ENCODE measurements around the gene ECI1.
A peak's percentile ranks its signal among the peaks of the same experiment; 100 is the strongest.

Gene ECI1

DNA sequence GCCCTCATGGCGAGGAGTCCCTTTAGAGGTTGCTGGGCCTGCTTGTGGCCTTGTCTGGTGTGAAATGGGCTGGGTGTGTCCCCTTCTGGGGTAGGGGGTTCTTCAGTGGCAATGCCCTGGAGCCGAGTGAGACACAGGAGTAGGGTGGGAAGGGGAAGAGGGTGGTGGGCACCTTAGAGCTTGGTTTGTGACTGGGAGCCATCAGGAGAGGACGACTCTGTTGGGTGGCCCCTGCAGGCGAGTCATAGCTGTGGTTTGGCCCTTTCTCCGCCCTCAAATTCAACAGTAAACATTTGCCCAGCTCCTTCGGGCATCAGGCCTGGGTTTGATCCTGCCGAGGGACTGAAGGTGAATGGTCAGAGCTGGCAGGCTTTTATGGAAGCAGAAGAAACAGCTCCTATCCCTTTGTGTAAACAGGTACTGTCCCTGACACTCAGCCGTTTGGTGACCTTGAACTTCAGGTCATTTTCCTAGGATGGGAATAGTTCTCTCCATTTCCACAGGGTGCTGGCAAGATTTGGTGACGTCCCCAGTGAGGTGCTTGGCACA is 25.1 kb downstream of the ECI1 start:
- Mint-ChIP-seq H3K36me3 (ENCODE audit: low read depth) (peaks cover 15% of the 10 kb centered on the region), H3K4me3 (peak overlapping the region; percentile 46), H3K4me1 (peaks cover 18% of the 10 kb centered on the region), H3K27ac (no peak overlapping the region), H3K27me3 (no peaks in the 10 kb centered on the region), H3K9me3 (no peaks in the 10 kb centered on the region)
- DNase-seq (no peak), ATAC-seq (no peak)

DNA sequence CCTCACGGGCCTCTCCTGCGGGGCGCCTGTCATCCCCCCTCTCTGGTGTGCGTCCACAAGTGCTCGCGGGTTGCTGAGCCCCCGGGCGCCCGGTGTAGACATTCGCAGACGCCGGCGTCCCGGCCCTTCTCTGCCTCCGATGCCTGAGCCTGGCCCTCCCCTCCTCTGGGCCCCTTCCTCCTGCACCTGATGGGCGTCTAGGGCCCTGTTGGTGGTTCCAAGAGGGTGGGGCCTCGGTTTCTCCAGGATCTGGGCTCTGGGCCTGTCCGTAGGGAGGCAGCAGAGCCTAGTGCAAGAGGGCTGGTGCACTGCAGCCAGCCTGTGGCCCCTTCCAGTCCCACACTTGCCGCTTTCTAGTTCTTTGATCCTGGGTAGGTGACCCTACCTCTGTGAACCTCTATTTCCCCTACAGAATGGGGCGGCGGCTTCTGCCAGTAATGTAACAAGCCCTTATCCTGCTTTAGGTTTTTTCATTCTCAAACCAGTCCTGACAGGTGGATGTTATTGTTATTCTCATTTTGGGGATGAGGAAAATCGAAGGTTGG is 27.4 kb downstream of the ECI1 start:
- Mint-ChIP-seq H3K36me3 (ENCODE audit: low read depth) (peaks cover 6% of the 10 kb centered on the region), H3K4me1 (peaks cover 18% of the 10 kb centered on the region), H3K27ac (peak overlapping the region; percentile 59), H3K27me3 (no peaks in the 10 kb centered on the region), H3K9me3 (no peaks in the 10 kb centered on the region), H3K4me3 (peak overlapping the region; percentile 83)
- peak; percentile 15 for ATAC-seq
- DNase-seq: no peak

DNA sequence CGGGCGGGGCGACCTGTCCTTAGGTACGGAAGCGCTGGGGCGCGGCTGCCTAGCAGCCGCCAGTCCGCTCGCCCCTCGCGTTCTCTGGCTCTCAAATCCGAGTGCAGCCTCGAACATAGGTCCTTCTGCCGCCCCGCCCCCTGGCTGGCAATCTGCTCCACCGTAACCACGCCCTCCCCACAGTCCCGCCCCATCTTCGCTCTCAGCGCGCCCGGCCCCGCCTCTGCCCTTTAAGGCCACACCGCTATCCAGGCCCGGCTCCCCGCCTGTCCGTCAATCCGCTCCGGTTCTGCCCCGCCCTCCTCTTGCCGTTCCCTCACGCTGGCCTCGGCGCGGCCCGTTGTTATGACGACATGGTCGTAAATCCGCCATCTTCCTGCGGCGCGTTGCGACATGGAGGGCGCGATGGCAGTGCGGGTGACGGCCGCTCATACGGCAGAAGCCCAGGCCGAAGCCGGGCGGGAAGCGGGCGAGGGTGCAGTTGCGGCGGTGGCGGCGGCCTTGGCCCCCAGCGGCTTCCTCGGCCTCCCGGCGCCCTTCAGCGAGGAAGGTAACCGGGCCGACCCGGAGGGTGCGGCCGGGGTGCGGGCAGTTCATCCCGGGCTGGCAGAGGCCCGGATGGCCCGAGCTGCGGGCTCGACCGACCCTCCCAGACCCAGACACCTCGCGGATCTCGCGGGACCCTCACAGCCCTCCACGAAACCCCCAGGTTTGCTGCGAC is 28.0 kb downstream of the ECI1 start, which contains the start of gene E4F1:
Gene E4F1 (plus strand): TSS at position 371 of the 721 bp plus-strand sequence. CDS start 23 bp downstream, at position 394.
- H3K4me3 Mint-ChIP-seq: peak within 1 kb of the TSS; percentile 83
- DNase-seq (peak; percentile 100), ATAC-seq (peak; percentile 98)
- peak within 1 kb of the TSS; percentile 59 for H3K27ac Mint-ChIP-seq
- no peaks in the 10 kb centered on the region for H3K9me3 Mint-ChIP-seq
- H3K4me1 Mint-ChIP-seq: peaks cover 18% of the 10 kb centered on the region
- H3K36me3 Mint-ChIP-seq (ENCODE audit: low read depth): peaks cover 6% of the 10 kb centered on the region
- no peaks in the 10 kb centered on the region for H3K27me3 Mint-ChIP-seq

DNA sequence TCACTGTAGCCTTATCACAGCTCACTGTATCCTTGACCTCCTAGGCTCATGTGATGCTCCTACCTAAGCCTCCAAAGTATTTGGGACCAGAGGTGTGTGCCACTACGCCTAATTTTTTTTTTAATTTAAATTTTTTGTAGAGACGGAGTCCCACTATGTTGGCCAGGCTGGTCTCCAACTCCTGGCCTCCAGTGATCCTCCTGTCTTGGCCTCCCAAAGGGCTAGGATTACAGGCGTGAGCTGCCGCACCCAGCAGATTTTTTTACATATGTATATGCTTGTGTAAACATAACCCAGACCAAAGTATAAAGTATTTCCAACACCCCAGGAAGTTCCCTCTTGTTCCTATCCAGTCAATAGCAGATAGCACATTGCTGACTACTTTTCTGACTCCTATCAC is 35.1 kb downstream of the ECI1 start:
- Mint-ChIP-seq H3K27me3 (no peaks in the 10 kb centered on the region), H3K4me3 (peak overlapping the region; percentile 88), H3K36me3 (ENCODE audit: low read depth) (peaks cover 21% of the 10 kb centered on the region), H3K4me1 (peaks cover 24% of the 10 kb centered on the region), H3K27ac (peak overlapping the region; percentile 93), H3K9me3 (no peaks in the 10 kb centered on the region)
- ATAC-seq (no peak), DNase-seq (no peak)

DNA sequence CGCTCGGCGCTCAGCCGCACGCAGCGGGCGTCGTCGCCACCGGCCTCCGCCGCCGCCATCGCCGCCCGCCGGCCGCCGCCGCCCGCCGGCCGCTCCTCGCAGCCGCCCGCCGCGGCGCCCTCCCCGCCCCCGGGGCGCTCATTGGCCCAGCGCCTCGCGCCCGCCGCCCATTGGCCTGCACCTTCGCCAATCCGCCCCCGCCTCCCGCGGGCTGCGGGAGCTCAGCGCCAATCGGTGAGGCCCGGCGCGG is 36.7 kb downstream of the ECI1 start, which contains the start of gene PGP:
Gene PGP (minus strand): TSS at position 122 of the 250 bp plus-strand sequence. CDS start 63 bp downstream, at position 59.
- H3K9me3 Mint-ChIP-seq: no peaks in the 10 kb centered on the region

DNA sequence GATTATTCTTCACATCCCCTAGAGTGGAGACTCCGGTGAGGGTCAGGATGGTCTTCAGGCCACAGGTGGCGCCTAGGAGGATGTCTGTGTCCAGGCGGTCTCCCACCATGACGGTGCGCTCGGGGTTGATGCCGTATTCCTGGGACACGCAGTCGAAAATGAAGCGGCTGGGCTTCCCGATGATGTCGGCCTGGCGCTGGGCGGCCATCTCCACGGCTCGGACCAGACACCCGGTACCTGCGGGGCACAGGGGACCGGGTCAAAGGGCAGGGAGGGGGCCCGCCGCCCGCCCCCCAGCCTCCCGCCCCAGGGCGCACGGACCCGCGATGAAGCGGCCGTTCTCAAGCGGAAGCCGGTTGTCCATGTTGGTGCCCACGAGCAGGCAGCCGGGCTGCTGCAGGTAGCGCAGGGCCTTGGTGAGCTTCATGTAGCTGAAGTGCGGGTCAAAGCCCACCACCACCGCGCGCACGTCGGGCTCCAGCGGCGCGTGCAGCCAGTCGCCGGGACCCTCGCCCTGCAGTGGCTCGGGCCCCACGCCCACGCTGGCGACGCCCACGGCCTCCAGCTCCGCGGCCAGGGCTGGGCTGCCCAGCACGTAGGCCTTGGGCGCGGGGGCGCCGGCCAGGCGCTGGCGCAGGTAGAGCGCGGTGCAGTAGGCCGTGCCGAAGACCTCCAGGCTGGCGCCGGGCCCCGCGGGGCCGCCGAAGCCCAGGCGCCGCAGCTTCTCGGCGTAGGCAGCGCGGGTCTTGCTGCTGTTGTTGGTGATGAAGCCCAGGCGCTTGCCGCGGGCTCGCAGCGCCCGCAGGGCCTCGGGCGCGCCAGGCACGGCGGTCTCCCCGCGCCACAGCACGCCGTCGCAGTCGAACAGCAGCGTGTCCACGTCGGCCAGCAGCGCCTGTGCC is 37.3 kb downstream of the ECI1 start:
- H3K9me3 Mint-ChIP-seq: no peaks in the 10 kb centered on the region
- H3K27me3 Mint-ChIP-seq: no peaks in the 10 kb centered on the region
- H3K27ac Mint-ChIP-seq: peak overlapping the region; percentile 53
- H3K36me3 Mint-ChIP-seq (ENCODE audit: low read depth): peaks cover 21% of the 10 kb centered on the region
- DNase-seq (no peak), ATAC-seq (no peak)
- H3K4me3 Mint-ChIP-seq: peak overlapping the region; percentile 83
- H3K4me1 Mint-ChIP-seq: peaks cover 24% of the 10 kb centered on the region

More for the DNA sequence above, 36.7 kb downstream of the ECI1 start, which contains the start of gene PGP:
- Mint-ChIP-seq H3K36me3 (ENCODE audit: low read depth) (peaks cover 21% of the 10 kb centered on the region), H3K4me3 (peak within 1 kb of the TSS; percentile 88), H3K27ac (peak within 1 kb of the TSS; percentile 93), H3K4me1 (peaks cover 24% of the 10 kb centered on the region), H3K27me3 (no peaks in the 10 kb centered on the region)
- ATAC-seq (no peak), DNase-seq (no peak)

DNA sequence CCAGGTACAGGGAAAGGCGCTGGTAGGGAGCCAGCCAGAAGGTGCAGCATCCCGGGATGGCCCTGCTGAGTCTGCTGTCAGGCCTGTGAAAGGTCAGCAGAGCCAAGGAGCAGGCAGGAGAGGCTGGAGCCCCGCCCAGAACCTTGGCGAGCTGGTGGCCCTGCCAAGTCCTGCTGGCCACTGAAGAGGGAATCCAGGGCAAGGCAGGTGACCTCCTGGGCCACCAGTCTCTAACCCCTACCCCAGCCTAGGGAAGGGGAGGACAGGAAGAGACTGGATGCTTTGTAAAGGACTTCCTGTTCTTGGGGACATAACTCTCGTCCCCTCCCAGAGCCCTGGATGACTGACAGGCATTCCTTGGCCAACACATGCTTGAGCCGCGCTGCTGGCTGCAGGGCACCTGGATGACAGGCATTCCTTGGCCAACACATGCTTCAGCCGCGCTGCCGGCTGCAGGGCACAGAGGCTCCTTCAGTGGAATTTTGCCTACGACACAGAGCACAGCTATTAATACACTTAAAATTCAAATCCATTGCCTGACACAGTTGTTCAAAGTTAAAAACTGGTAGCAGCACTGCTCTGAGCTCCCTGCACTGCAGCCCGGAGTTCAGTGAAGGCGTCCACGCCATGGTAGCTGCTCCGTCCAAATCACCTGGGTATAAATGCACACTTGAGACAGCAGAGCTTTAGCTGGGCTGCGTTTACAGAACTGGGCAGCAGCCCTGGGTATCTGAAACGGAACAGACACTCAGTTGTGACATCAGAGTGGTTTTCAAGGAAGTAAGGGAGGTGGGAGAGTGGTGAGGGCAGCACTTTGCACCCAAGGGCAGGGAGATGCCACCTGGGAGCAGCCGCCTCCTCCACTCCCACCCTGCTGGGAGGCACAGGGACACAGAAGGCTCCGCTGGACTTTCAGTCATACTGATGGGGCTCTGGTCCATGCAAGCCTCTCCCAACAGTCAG is 38.7 kb downstream of the ECI1 start:
- Mint-ChIP-seq H3K36me3 (ENCODE audit: low read depth) (peaks cover 27% of the 10 kb centered on the region), H3K4me1 (peaks cover 28% of the 10 kb centered on the region), H3K9me3 (no peaks in the 10 kb centered on the region), H3K27me3 (no peaks in the 10 kb centered on the region), H3K27ac (peak overlapping the region; percentile 53), H3K4me3 (peak overlapping the region; percentile 83)
- DNase-seq (no peak), ATAC-seq (no peak)

DNA sequence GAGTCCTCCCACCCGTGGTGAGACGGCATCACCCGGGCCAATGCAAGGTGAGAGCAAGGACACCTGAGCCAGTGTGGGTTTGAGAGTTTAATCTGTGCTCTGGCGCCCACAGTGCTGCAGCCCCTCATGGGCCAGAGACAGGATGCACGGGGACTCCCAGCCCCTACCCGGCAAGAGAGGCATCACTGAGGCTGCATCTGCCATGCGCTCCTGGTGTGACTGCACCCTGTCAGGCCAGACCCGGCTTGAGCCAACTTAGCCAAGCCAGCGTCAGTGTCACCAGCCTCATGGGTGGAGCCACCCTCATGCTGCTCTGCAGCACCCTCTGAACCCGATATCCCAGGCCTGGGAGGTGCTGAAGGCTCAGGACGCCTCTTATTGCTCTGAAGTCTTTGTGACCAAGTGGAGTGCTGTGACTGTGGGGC is 39.5 kb downstream of the ECI1 start:
- Mint-ChIP-seq H3K4me1 (peaks cover 31% of the 10 kb centered on the region), H3K27me3 (no peaks in the 10 kb centered on the region), H3K36me3 (ENCODE audit: low read depth) (peaks cover 30% of the 10 kb centered on the region), H3K27ac (no peak overlapping the region), H3K4me3 (peak overlapping the region; percentile 63), H3K9me3 (no peaks in the 10 kb centered on the region)
- ATAC-seq: no peak
- no peak for DNase-seq

DNA sequence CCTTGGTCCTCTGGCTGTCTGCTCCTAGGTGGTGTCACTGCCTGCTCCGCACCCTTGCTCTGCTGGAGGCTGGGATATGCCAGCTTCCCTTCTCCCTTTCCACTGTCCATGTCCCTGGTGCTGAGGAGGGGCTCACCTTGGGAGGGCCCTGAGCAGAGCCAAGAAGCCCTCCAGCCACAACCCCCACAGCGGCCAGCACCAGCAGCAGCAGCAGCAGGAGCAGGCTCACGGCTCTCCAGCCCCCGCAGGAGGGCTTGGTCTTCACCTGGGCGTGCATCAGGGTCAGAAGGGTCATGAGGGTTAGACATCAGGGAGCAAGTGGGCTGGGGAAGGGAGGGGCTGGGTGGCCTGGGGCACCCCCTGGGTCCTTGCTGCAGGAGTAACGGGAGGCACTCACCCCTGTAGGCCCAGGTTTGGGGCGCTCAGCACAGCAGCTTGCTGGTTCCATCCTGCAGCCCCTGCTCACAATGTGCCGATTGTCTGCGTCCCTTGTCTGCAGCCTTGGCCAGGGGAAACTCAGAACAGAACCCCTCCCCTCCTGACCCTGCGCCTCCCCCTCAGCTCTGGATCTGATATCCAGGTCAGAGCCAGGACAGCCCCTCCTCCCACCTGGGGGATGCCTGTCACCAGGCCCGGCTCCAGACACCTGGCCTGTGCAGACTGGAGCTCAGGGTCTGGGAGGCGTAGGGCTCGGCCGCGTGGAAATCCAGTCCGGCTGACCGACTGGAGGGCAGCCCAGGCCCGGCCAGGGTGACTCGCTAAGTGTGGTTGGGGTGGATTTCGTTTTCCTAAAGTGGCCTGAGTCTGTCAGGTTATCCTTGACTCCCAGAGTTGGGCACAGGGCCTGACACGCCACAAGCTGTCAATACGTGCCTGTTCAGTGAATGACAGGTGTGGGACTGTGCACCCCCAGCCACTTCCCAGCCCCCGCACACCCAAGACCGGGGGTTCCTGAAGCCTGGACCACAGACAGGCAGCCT is 40.7 kb downstream of the ECI1 start, which contains the start of gene BRICD5:
Gene BRICD5 (minus strand): TSS at position 478 of the 980 bp plus-strand sequence. CDS start 30 bp downstream, at position 448.
- no peak within 1 kb of the TSS for H3K27ac Mint-ChIP-seq
- DNase-seq (no peak), ATAC-seq (no peak)
- peaks cover 33% of the 10 kb centered on the region for H3K4me1 Mint-ChIP-seq
- H3K27me3 Mint-ChIP-seq: no peaks in the 10 kb centered on the region
- peaks cover 33% of the 10 kb centered on the region for H3K36me3 Mint-ChIP-seq (ENCODE audit: low read depth)
- H3K4me3 Mint-ChIP-seq: no peak within 1 kb of the TSS
- H3K9me3 Mint-ChIP-seq: no peaks in the 10 kb centered on the region

DNA sequence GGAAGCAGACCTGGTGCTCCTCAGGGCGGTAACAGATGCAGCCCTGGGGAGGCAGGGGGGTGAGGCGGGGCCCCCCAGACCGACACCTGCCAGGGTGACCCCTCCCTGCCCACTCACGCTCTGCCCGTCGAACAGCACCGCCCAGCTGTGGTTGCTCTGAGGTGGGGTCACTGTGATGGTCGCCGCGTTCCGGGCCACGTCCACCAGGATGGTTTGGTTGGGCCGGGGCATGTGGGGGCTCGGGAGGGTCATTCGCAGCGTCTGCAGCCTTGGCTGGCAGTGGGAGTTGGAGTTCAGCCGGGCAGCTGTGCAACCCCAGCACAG is 41.4 kb downstream of the ECI1 start:
- H3K4me3 Mint-ChIP-seq: no peak overlapping the region
- no peak overlapping the region for H3K27ac Mint-ChIP-seq
- H3K9me3 Mint-ChIP-seq: no peaks in the 10 kb centered on the region
- no peak for ATAC-seq
- H3K36me3 Mint-ChIP-seq (ENCODE audit: low read depth): peaks cover 33% of the 10 kb centered on the region
- no peaks in the 10 kb centered on the region for H3K27me3 Mint-ChIP-seq
- peaks cover 31% of the 10 kb centered on the region for H3K4me1 Mint-ChIP-seq
- DNase-seq: no peak

DNA sequence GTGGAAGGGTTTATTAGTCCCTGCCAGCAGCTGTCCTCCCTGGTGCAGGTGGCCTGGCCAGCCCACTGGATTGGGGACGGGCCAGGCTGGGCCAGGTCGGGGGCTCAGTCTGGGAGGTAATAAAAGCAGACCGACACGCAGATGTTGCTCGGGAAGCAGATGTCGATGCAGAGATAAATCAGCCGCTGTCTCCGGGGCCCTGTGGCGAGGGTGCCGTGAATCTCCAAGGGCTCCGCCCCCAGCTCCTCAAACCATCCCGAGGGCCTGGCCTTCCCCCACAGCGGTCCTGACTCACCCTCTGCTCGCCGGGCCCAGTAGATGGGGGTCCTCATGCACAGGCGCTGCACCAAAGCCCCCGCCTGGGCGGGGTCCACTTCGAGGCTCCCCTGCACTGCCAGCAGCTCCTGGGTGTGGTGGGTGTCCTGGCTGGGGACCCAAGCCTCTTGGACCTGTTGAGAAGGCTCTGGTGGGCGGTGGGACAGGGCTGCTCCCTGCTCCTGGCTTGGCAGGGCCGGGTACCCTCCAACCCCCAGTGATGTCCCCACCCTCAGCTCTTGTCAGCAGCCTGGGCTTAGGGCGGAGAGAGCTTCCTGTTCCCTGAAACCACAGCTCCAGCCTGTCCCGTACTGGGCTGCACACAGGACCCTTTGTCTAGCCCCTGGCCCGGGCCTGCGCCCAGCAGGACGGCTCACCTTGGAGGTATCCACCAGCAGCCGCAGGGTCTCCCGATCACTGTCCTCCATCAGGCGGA is 42.0 kb downstream of the ECI1 start:
- H3K9me3 Mint-ChIP-seq: no peaks in the 10 kb centered on the region
- no peaks in the 10 kb centered on the region for H3K27me3 Mint-ChIP-seq
- peaks cover 35% of the 10 kb centered on the region for H3K4me1 Mint-ChIP-seq
- no peak overlapping the region for H3K4me3 Mint-ChIP-seq
- peaks cover 33% of the 10 kb centered on the region for H3K36me3 Mint-ChIP-seq (ENCODE audit: low read depth)
- H3K27ac Mint-ChIP-seq: no peak overlapping the region
- ATAC-seq (no peak), DNase-seq (no peak)

DNA sequence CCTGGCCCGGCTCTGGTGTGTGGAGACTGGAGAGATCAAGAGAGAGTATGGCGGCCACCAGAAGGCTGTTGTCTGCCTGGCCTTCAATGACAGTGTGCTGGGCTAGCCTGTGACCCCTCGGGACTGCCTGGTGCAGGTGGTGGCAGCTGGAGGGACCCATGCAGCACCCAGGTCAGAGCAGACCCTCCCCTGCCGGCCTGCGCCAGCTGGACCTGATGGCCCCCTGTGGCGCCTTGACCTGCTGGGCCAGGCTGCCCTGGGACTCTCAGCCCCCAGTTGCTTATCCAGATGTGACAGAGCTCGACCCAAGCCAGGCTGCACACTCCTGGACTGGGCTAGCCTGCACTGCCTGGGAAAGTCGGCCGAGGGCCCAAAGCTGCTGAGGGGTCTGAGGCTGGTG is 42.6 kb downstream of the ECI1 start:
- no peak overlapping the region for H3K4me3 Mint-ChIP-seq
- H3K36me3 Mint-ChIP-seq (ENCODE audit: low read depth): peaks cover 33% of the 10 kb centered on the region
- H3K27ac Mint-ChIP-seq: no peak overlapping the region
- ATAC-seq (no peak), DNase-seq (no peak)
- peaks cover 40% of the 10 kb centered on the region for H3K4me1 Mint-ChIP-seq
- H3K9me3 Mint-ChIP-seq: no peaks in the 10 kb centered on the region
- H3K27me3 Mint-ChIP-seq: no peaks in the 10 kb centered on the region
